Karpas-422 (cell line): Measurements from ENCODE around the gene SMLR1. TPM values are rescaled to one million over a fixed set of nuclear protein-coding genes. Genes with fewer than 3 reads are reported as not detected.

ENCODE experiments used
- DNase-seq: peaks from one replicate; pipeline ENCODE4 v3.0.0-alpha.2; 2015
- H2AFZ ChIP-seq: fragments of 200-600 bp; sonication (generic); 2 replicates; pipeline ENCODE4 v1.6.1; 2014; ENCODE audit warnings: antibody characterized with exemption, low read length, mixed read lengths
- H3K27ac ChIP-seq: fragments of 200-600 bp; sonication (generic); 2 replicates; pipeline ENCODE4 v1.5.1; 2014; ENCODE audit warnings: mild to moderate bottlenecking, low read length, moderate library complexity
- H3K27me3 ChIP-seq: fragments of 200-600 bp; sonication (generic); 2 replicates; pipeline ENCODE4 v1.6.1; 2014; ENCODE audit warnings: low read length, mixed read lengths
- H3K36me3 ChIP-seq: fragments of 200-600 bp; sonication (generic); 2 replicates; pipeline ENCODE4 v1.6.1; 2014; ENCODE audit warnings: low read length, mixed read lengths; ENCODE audit not compliant: insufficient read depth
- H3K4me1 ChIP-seq: fragments of 200-600 bp; sonication (generic); 2 replicates; pipeline ENCODE4 v1.6.1; 2014; ENCODE audit warnings: mild to moderate bottlenecking, low read length, mixed read lengths
- H3K4me2 ChIP-seq: fragments of 200-600 bp; sonication (generic); 2 replicates; pipeline ENCODE4 v1.6.1; 2014; ENCODE audit warnings: low read length, low read depth, mild to moderate bottlenecking; ENCODE audit not compliant: poor library complexity, severe bottlenecking
- H3K4me3 ChIP-seq: fragments of 200-600 bp; sonication (generic); 2 replicates; pipeline ENCODE4 v1.5.1; 2014; ENCODE audit warnings: mild to moderate bottlenecking, antibody characterized with exemption, low read length, mixed read lengths
- H3K79me2 ChIP-seq: fragments of 200-600 bp; sonication (generic); 2 replicates; pipeline ENCODE4 v1.6.1; 2014; ENCODE audit warnings: mild to moderate bottlenecking, low read length, mixed read lengths
- H3K9ac ChIP-seq: fragments of 200-600 bp; sonication (generic); 2 replicates; pipeline ENCODE4 v1.6.0; 2014; ENCODE audit warnings: low read length
- H3K9me2 ChIP-seq: fragments of 200-600 bp; sonication (generic), shearing (Covaris generic); replicated peaks from 2 replicates; pipeline ENCODE4 v1.6.0; 2014; ENCODE audit warnings: mild to moderate bottlenecking, low read length, moderate library complexity; ENCODE audit not compliant: insufficient read depth
- H3K9me3 ChIP-seq: fragments of 300-700, 200-600 bp; sonication (generic); 2 replicates; pipeline ENCODE4 v1.6.1; 2014; ENCODE audit warnings: low read length, mixed read lengths
- H4K20me1 ChIP-seq: fragments of 200-600 bp; sonication (generic); 2 replicates; pipeline ENCODE4 v1.6.1; 2014; ENCODE audit warnings: mild to moderate bottlenecking, antibody characterized with exemption, low read length, low read depth; ENCODE audit not compliant: insufficient read depth
- total RNA-seq: library from RNA; depleted of rRNA; stranded (reverse); fragments of >200 nt; shearing (Covaris generic); gene quantifications from 2 replicates; pipeline ENCODE4 v1.2.3, GENCODE V29; 2014; ENCODE audit warnings: low replicate concordance

The SMLR1 gene
- total RNA-seq, 1 experiment from 2014 or later: not detected

- no peaks in the 10 kb centered on the region for H3K79me2 ChIP-seq
- no peaks in the 10 kb centered on the region for H3K9me3 ChIP-seq
- H3K9ac ChIP-seq: no peak overlapping the region
- no peaks in the 10 kb centered on the region for H3K9me2 ChIP-seq
- no peak overlapping the region for H3K4me2 ChIP-seq
- no peak overlapping the region for H3K27ac ChIP-seq
- peaks cover 9% of the 10 kb centered on the region for H3K4me1 ChIP-seq
- H3K4me3 ChIP-seq: no peak overlapping the region
- H3K36me3 ChIP-seq: no peaks in the 10 kb centered on the region
- no peaks in the 10 kb centered on the region for H4K20me1 ChIP-seq
- DNase-seq: no peak
- H2AFZ ChIP-seq: no peak overlapping the region
- H3K27me3 ChIP-seq: no peaks in the 10 kb centered on the region
These were observed 25.8 kb downstream of the SMLR1 start for GRCh38 chr6:130852844-130853554.

GRCh38 chr6:130853555-130854183 is 26.5 kb downstream of the SMLR1 start:
- no peaks in the 10 kb centered on the region for H3K27me3 ChIP-seq
- no peaks in the 10 kb centered on the region for H4K20me1 ChIP-seq
- peaks cover 4% of the 10 kb centered on the region for H3K4me1 ChIP-seq
- no peaks in the 10 kb centered on the region for H3K79me2 ChIP-seq
- H3K9me3 ChIP-seq: no peaks in the 10 kb centered on the region
- no peak overlapping the region for H2AFZ ChIP-seq
- no peaks in the 10 kb centered on the region for H3K36me3 ChIP-seq
- no peaks in the 10 kb centered on the region for H3K9me2 ChIP-seq
- no peak overlapping the region for H3K4me2 ChIP-seq
- H3K27ac ChIP-seq: no peak overlapping the region
- DNase-seq: no peak
- H3K4me3 ChIP-seq: no peak overlapping the region
- H3K9ac ChIP-seq: no peak overlapping the region

GRCh38 chr6:130858054-130858453 is 30.8 kb downstream of the SMLR1 start:
- H3K9ac ChIP-seq: no peak overlapping the region
- H3K9me3 ChIP-seq: no peaks in the 10 kb centered on the region
- H2AFZ ChIP-seq: no peak overlapping the region
- no peaks in the 10 kb centered on the region for H3K36me3 ChIP-seq
- no peaks in the 10 kb centered on the region for H3K79me2 ChIP-seq
- no peaks in the 10 kb centered on the region for H4K20me1 ChIP-seq
- no peak overlapping the region for H3K4me3 ChIP-seq
- no peaks in the 10 kb centered on the region for H3K27me3 ChIP-seq
- no peaks in the 10 kb centered on the region for H3K4me1 ChIP-seq
- no peaks in the 10 kb centered on the region for H3K9me2 ChIP-seq
- no peak overlapping the region for H3K27ac ChIP-seq
- no peak for DNase-seq
- H3K4me2 ChIP-seq: no peak overlapping the region

- Histone ChIP-seq H3K9ac (no peak overlapping the region), H3K79me2 (no peaks in the 10 kb centered on the region), H3K4me2 (no peak overlapping the region), H3K27ac (no peak overlapping the region), H3K4me3 (no peak overlapping the region), H2AFZ (no peak overlapping the region), H3K4me1 (no peaks in the 10 kb centered on the region), H4K20me1 (no peaks in the 10 kb centered on the region), H3K27me3 (no peaks in the 10 kb centered on the region), H3K9me3 (no peaks in the 10 kb centered on the region), H3K9me2 (no peaks in the 10 kb centered on the region), H3K36me3 (no peaks in the 10 kb centered on the region)
- no peak for DNase-seq
These were observed 31.4 kb downstream of the SMLR1 start for GRCh38 chr6:130858498-130859160.

GRCh38 chr6:130859161-130859867 is 32.1 kb downstream of the SMLR1 start:
- no peaks in the 10 kb centered on the region for H3K36me3 ChIP-seq
- DNase-seq: no peak
- H3K27ac ChIP-seq: no peak overlapping the region
- no peaks in the 10 kb centered on the region for H3K27me3 ChIP-seq
- H3K9me2 ChIP-seq: no peaks in the 10 kb centered on the region
- no peaks in the 10 kb centered on the region for H3K9me3 ChIP-seq
- H4K20me1 ChIP-seq: no peaks in the 10 kb centered on the region
- no peak overlapping the region for H3K4me3 ChIP-seq
- no peak overlapping the region for H2AFZ ChIP-seq
- H3K9ac ChIP-seq: no peak overlapping the region
- no peaks in the 10 kb centered on the region for H3K4me1 ChIP-seq
- no peaks in the 10 kb centered on the region for H3K79me2 ChIP-seq
- no peak overlapping the region for H3K4me2 ChIP-seq

GRCh38 chr6:130862370-130862769 is 35.2 kb downstream of the SMLR1 start:
- no peak for DNase-seq
- H3K27me3 ChIP-seq: no peaks in the 10 kb centered on the region
- H3K9me2 ChIP-seq: no peaks in the 10 kb centered on the region
- H3K4me2 ChIP-seq: no peak overlapping the region
- no peaks in the 10 kb centered on the region for H3K36me3 ChIP-seq
- no peaks in the 10 kb centered on the region for H3K79me2 ChIP-seq
- H4K20me1 ChIP-seq: no peaks in the 10 kb centered on the region
- no peaks in the 10 kb centered on the region for H3K4me1 ChIP-seq
- no peak overlapping the region for H2AFZ ChIP-seq
- no peak overlapping the region for H3K27ac ChIP-seq
- H3K9ac ChIP-seq: no peak overlapping the region
- H3K9me3 ChIP-seq: no peaks in the 10 kb centered on the region
- H3K4me3 ChIP-seq: no peak overlapping the region

GRCh38 chr6:130863415-130864230 is 36.4 kb downstream of the SMLR1 start:
- H3K27ac ChIP-seq: no peak overlapping the region

More at GRCh38 chr6:130863415-130864230, 36.4 kb downstream of the SMLR1 start:
- H3K4me3 ChIP-seq: no peak overlapping the region
- H3K9me2 ChIP-seq: no peaks in the 10 kb centered on the region
- DNase-seq: no peak
- H3K79me2 ChIP-seq: no peaks in the 10 kb centered on the region
- no peak overlapping the region for H3K4me2 ChIP-seq
- no peaks in the 10 kb centered on the region for H3K9me3 ChIP-seq
- H2AFZ ChIP-seq: no peak overlapping the region
- no peaks in the 10 kb centered on the region for H3K27me3 ChIP-seq
- no peaks in the 10 kb centered on the region for H3K4me1 ChIP-seq
- H3K9ac ChIP-seq: no peak overlapping the region
- H4K20me1 ChIP-seq: no peaks in the 10 kb centered on the region
- H3K36me3 ChIP-seq: no peaks in the 10 kb centered on the region
